ENCODE data around the gene EMSY.

DNA sequence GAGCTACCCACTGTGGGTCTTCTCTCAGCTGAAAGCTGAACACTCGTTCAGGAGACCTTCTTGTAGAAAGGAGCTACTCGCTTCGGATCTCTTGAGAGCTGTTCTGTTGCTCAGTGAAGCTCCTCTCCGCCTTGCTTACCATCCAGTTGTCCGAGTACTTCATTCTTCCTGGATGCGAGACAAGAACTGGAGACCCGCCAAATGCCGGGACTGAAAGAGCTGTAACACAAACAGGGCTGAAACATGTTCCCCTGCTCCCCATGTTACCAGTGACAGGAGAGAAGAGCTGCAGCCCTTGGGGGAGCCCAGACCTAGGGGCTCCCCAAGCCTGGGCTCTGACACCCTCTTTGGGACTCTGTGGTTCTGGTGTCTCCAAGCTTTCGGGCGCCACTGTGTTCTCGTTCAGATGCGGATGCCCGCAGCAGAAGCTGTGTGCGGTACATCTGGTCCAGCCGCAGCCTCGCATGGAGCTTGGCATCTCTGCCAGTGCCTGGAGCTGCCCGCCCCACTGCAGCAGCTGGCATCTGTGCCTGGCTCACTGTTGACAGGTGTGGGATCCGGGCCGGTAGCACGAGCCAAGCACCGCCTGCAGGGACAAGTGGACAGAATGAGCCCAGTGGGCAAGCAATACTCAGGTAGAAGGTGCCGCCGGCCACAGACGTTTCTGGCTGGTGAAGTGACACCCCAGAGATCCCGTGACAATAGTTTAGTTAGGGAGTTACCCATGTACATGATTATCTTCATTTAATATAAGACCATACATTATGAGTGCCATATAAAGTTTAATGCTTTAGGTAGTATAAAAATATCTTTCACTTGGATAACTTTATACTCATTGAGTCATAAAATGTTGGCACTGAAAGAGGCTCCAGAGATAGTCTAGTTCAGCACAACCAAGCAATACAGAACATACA lies 49.1 kb downstream of the EMSY start:
- TF ChIP-seq POLR2A (IDR thresholded peaks at IDR 0.05): no peak
- TF ChIP-seq, protein P1, sequence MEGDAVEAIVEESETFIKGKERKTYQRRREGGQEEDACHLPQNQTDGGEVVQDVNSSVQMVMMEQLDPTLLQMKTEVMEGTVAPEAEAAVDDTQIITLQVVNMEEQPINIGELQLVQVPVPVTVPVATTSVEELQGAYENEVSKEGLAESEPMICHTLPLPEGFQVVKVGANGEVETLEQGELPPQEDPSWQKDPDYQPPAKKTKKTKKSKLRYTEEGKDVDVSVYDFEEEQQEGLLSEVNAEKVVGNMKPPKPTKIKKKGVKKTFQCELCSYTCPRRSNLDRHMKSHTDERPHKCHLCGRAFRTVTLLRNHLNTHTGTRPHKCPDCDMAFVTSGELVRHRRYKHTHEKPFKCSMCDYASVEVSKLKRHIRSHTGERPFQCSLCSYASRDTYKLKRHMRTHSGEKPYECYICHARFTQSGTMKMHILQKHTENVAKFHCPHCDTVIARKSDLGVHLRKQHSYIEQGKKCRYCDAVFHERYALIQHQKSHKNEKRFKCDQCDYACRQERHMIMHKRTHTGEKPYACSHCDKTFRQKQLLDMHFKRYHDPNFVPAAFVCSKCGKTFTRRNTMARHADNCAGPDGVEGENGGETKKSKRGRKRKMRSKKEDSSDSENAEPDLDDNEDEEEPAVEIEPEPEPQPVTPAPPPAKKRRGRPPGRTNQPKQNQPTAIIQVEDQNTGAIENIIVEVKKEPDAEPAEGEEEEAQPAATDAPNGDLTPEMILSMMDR (IDR thresholded peaks at IDR 0.05): no peak

Data from adrenal gland (tissue), 5 donors.